ENCODE measurements around the gene TOMM40L. TPM values are rescaled to one million over a fixed set of nuclear protein-coding genes. Genes with fewer than 3 reads are reported as not detected.

Gene TOMM40L
- total RNA-seq, 4 donors from 2014 or later, result 9.3 to 24.3 (median 14.0) TPM

DNA sequence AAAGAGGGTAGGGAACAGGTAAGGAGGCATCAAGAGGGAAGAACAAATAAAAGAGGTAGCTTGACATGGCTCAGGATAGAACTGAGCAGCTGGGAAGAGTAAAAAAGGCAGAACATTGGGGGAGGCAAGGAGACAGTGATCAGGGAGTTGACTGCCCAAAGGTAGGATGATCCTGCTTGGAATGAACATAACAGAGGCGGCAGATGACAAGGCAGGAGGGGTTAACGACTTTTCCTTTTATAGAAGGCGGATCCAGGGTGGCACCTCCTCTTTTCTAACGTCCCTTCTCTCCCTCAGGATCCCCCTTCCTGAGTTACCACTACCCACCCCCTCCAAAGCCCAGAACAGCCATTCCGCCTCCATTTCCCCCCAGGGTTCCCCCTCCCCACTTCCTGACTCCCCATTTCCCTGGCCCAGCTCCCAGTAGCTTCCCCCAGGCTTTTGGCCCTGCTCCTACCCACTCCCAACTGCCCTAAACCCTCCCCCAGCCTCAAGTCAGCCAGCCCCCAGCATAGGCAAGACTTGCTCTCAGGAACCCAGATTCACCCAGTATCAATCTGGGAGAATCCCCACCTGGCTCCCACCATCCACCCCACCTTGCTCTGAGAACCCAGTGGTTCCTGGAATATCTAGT is 26.2 kb upstream of the TOMM40L start:
- Histone ChIP-seq H3K27ac (peak overlapping the region in 3 of 4 donors; percentile 94 to 96 (median 96)), H3K4me1 (peaks cover 0 to 91% (median 49%) of the 10 kb centered on the region in 3 donors), H3K4me3 (no peak overlapping the region), H3K9me3 (no peaks in the 10 kb centered on the region), H3K27me3 (no peaks in the 10 kb centered on the region), H3K36me3 (peaks cover 0 to 15% of the 10 kb centered on the region in 2 donors)
- TF ChIP-seq, protein P1, sequence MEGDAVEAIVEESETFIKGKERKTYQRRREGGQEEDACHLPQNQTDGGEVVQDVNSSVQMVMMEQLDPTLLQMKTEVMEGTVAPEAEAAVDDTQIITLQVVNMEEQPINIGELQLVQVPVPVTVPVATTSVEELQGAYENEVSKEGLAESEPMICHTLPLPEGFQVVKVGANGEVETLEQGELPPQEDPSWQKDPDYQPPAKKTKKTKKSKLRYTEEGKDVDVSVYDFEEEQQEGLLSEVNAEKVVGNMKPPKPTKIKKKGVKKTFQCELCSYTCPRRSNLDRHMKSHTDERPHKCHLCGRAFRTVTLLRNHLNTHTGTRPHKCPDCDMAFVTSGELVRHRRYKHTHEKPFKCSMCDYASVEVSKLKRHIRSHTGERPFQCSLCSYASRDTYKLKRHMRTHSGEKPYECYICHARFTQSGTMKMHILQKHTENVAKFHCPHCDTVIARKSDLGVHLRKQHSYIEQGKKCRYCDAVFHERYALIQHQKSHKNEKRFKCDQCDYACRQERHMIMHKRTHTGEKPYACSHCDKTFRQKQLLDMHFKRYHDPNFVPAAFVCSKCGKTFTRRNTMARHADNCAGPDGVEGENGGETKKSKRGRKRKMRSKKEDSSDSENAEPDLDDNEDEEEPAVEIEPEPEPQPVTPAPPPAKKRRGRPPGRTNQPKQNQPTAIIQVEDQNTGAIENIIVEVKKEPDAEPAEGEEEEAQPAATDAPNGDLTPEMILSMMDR (IDR thresholded peaks at IDR 0.05), result no peak
- TF ChIP-seq EP300 (IDR thresholded peaks at IDR 0.05), result no peak
- no peak for TF ChIP-seq POLR2AphosphoS5 (IDR thresholded peaks at IDR 0.05)
- no peak for TF ChIP-seq POLR2A (IDR thresholded peaks at IDR 0.05)
- ATAC-seq, result no peak
- 28 to 65% methylated on average over 4 to 5 of the region's 5 CpGs for WGBS, 2 donors (ENCODE audit: low coverage in 1 of 2)

DNA sequence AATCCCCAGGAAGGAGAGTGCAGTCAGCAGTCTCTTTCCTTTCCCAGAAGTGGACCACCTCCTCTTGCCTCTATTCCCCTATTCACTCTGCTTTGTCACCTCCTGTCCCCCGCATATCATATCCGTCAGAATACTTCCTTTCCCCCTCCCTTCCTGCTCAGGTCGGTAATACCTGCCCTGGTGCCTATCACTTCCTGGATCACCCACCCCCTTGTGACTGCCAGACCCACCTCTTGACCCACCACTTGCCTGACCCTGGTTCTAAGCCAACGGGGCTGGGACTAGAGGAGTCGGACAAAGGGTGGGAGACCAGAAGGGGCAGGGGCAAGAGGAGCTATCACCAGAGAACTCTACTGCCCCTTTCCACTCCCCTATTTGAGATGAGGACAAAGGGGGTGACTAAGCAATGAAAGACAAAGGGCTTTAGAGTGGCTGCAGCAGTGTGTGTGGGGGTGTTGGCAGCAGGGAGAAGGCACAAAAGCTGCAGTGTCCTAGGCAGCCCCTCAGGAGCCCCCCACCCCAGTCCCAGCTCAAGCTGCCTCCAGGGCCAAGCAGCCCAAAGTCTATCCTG is 25.4 kb upstream of the TOMM40L start:
- Histone ChIP-seq H3K27me3 (no peaks in the 10 kb centered on the region), H3K4me3 (peak overlapping the region in 1 of 2 donors; percentile 81), H3K27ac (peak overlapping the region; percentile 94 to 97 (median 96)), H3K4me1 (peaks cover 0 to 92% (median 49%) of the 10 kb centered on the region in 3 donors), H3K9me3 (no peaks in the 10 kb centered on the region), H3K36me3 (peaks cover 0 to 17% of the 10 kb centered on the region in 2 donors)
- no peak for TF ChIP-seq POLR2AphosphoS5 (IDR thresholded peaks at IDR 0.05)
- no peak for TF ChIP-seq EP300 (IDR thresholded peaks at IDR 0.05)
- TF ChIP-seq POLR2A (IDR thresholded peaks at IDR 0.05), result no peak
- TF ChIP-seq, protein P1 (IDR thresholded peaks at IDR 0.05), result no peak
- WGBS, 2 donors (ENCODE audit: low coverage in 1 of 2), result 53 to 67% methylated on average over 2 to 3 of the region's 5 CpGs
- no peak for ATAC-seq

DNA sequence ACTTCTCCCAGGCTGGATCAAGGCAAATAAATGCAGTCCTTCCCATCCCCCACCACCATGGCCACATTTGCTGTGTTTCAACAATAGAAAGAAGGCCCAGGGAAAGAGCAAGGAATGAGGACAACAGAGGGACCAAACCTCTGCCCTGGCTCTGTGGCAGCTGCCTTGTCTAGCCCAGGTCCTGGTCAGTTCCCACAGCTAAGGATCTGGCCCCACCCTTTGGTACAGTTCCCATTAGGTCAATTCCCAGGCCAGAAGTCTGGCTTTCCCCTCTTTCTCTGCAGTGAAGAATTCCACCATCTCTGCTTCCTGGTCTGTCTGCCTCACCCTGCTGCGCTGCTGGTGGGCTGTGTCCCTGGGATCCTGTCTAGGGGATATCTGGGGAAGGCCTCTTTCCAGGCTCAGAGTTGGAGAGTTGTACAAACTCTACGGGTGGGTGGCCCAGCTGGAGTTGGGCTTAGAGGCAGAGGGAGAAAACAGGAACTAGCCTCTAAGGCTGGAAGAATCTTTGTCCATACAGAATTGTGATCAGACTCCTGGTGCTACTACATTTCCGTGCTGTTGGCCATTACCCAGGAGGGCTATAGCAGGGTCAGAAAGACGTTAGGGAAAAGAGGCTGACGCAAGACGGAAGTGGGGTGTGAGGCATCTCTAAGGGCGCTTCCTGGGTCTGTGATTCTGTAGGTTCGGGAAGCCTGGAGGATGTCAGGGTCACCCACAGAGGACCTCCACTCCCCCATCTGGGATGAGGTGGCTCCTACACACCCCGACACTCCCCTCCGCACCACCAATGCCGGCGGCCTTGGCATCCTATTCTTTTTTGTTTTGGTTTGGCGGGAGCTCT is 24.6 kb upstream of the TOMM40L start:
- TF ChIP-seq POLR2A (IDR thresholded peaks at IDR 0.05) (no peak), POLR2AphosphoS5 (IDR thresholded peaks at IDR 0.05) (peak; percentile 50)
- ATAC-seq, result peak; percentile 50
- Histone ChIP-seq H3K4me3 (peak overlapping the region; percentile 31 to 81), H3K27me3 (no peaks in the 10 kb centered on the region), H3K4me1 (peaks cover 0 to 92% (median 49%) of the 10 kb centered on the region in 3 donors), H3K36me3 (peaks cover 0 to 21% of the 10 kb centered on the region in 2 donors), H3K27ac (peak overlapping the region; percentile 94 to 97 (median 96)), H3K9me3 (no peaks in the 10 kb centered on the region)
- WGBS, 2 donors (ENCODE audit: low coverage in 1 of 2), result 8% methylated on average over 12 of the region's 13 CpGs; no CpG with 5 or more reads in 1 of the 2 donors

DNA sequence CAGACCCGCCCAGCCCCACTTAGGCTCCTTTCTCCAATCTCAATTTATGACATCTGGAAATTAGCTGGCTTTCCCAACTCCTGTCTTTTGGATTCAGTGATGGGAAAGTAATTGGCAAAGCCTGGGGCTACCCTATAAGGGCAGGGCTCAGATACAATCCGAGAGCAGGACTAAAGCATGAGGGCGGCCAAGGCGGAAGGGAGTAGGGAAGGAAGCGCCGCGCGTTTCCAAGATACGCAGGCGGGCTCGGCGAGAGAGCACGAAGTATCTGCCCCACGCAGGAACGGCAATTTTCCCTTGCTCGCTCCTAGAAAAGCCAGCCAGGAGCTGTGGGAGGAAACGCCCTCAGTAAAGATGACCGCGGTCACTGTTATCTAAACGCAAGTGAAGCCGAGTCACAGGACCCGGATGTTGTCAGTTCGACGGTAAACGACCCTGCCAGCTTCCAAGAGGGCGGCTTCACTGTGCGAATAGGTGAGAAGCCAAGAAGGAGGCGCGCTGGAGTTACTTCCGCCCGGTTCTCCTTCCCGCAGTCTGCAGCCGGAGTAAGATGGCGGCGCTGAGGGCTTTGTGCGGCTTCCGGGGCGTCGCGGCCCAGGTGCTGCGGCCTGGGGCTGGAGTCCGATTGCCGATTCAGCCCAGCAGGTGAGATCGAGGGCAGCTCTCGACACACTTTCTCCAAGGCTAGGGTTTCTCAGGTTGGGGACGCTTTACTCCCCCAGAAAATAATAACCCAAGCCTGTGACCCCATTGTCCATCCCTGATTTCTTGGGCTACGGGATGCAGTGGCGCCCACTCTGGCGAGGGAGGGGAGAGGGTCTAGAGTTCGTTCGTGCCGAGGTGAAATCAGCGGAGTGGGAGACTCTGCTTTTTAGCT is 23.8 kb upstream of the TOMM40L start, which contains the start of gene NDUFS2:
Gene NDUFS2 (plus strand): TSS at position 532 of the 877 bp plus-strand sequence. CDS start 19 bp downstream, at position 551.
- TF ChIP-seq, protein P1 (IDR thresholded peaks at IDR 0.05), result no peak
- TF ChIP-seq EP300 (IDR thresholded peaks at IDR 0.05), result no peak
- peak; percentile 79 for TF ChIP-seq POLR2AphosphoS5 (IDR thresholded peaks at IDR 0.05)
- peak; percentile 51 to 60 for TF ChIP-seq POLR2A (IDR thresholded peaks at IDR 0.05)
- peak within 1 kb of the TSS; percentile 94 to 97 (median 96) for H3K27ac ChIP-seq
- WGBS, 2 donors (ENCODE audit: low coverage in 1 of 2), result 0% methylated on average over 13 to 16 of the region's 53 CpGs
- no peaks in the 10 kb centered on the region for H3K27me3 ChIP-seq
- peak; percentile 90 for ATAC-seq
- H3K9me3 ChIP-seq, result no peaks in the 10 kb centered on the region
- H3K36me3 ChIP-seq, result peaks cover 0 to 30% of the 10 kb centered on the region in 2 donors
- H3K4me1 ChIP-seq, result peaks cover 0 to 92% (median 49%) of the 10 kb centered on the region in 3 donors
- H3K4me3 ChIP-seq, result peak within 1 kb of the TSS; percentile 56 to 81

Measured in gastroesophageal sphincter (tissue), 4 donors.